Liver (tissue), 9 donors: ENCODE results near the gene TMED10. TPM values are rescaled to one million over a fixed set of nuclear protein-coding genes. Genes with fewer than 3 reads are reported as not detected.

ENCODE experiments used
- DNase-seq: peaks from one replicate; pipeline ENCODE4 v3.0.0-alpha.2; 2017; ENCODE audit warnings: low spot score
- H3K27ac ChIP-seq, 2 donors: one replicate each; pipeline ENCODE4 v1.7.0; 2013; ENCODE audit warnings: inconsistent platforms in 2 of 2, low read length in 2 of 2, control low read depth in 1 of 2, low read depth in 1 of 2, mild to moderate bottlenecking in 1 of 2
- H3K27me3 ChIP-seq, 4 donors: one replicate each; pipeline versions ENCODE4 v1.6.1 to v1.7.0; 2013; ENCODE audit warnings: low read length in 3 of 4, inconsistent platforms in 1 of 4, mild to moderate bottlenecking in 1 of 4, moderate library complexity in 1 of 4; ENCODE audit not compliant: control insufficient read depth in 4 of 4, insufficient read depth in 4 of 4
- H3K36me3 ChIP-seq, 4 donors: one replicate each; pipeline versions ENCODE4 v1.6.1 to v1.7.0; 2013; ENCODE audit warnings: low read length in 3 of 4, mild to moderate bottlenecking in 3 of 4, low read depth in 1 of 4, moderate library complexity in 1 of 4; ENCODE audit not compliant: control insufficient read depth in 4 of 4, insufficient read depth in 3 of 4
- H3K4me1 ChIP-seq, 4 donors: one replicate each; pipeline versions ENCODE4 v1.6.1 to v1.7.0; 2013; ENCODE audit warnings: low read length in 3 of 4, mild to moderate bottlenecking in 3 of 4, moderate library complexity in 1 of 4; ENCODE audit not compliant: control insufficient read depth in 4 of 4, insufficient read depth in 4 of 4
- H3K4me3 ChIP-seq, 3 donors: one replicate each; pipeline versions ENCODE4 v1.6.1 to v1.7.0; 2013; ENCODE audit warnings: low read length in 3 of 3, control low read depth in 1 of 3, low read depth in 1 of 3, mild to moderate bottlenecking in 1 of 3
- H3K9ac ChIP-seq, 2 donors: one replicate each; pipeline ENCODE4 v1.7.0; 2013; ENCODE audit warnings: low read length in 2 of 2, mild to moderate bottlenecking in 2 of 2, moderate library complexity in 2 of 2, control low read depth in 1 of 2, low read depth in 1 of 2
- H3K9me3 ChIP-seq, 4 donors: one replicate each; pipeline versions ENCODE4 v1.6.1 to v1.7.0; 2013; ENCODE audit warnings: low read length in 3 of 4; ENCODE audit not compliant: control insufficient read depth in 4 of 4
- EGR1 ChIP-seq, 2 donors: IDR thresholded peaks; 2 replicates each; pipeline ENCODE4 v1.6.1; 2016 to 2018; ENCODE audit warnings: antibody characterized with exemption in 2 of 2, low read depth in 2 of 2
- FOXA1 ChIP-seq: IDR thresholded peaks from 2 replicates; pipeline ENCODE4 v1.6.1; 2016; ENCODE audit warnings: antibody characterized with exemption
- FOXA2 ChIP-seq: IDR thresholded peaks from 2 replicates; pipeline ENCODE4 v1.6.1; 2016; ENCODE audit warnings: antibody characterized with exemption
- GABPA ChIP-seq, 2 donors: IDR thresholded peaks in 1 of 2; conservative IDR thresholded peaks in 1 of 2; 2 replicates each; pipeline ENCODE4 v1.6.1; 2016; ENCODE audit warnings: antibody characterized with exemption in 2 of 2, mild to moderate bottlenecking in 1 of 2, moderate library complexity in 1 of 2
- HNF4A ChIP-seq, 2 donors: conservative IDR thresholded peaks; 2 replicates each; pipeline ENCODE4 v1.6.1; 2016; ENCODE audit warnings: antibody characterized with exemption in 2 of 2, mild to moderate bottlenecking in 2 of 2
- HNF4G ChIP-seq: IDR thresholded peaks from 2 replicates; pipeline ENCODE4 v1.6.1; 2016; ENCODE audit warnings: antibody characterized with exemption
- JUND ChIP-seq, 2 donors: IDR thresholded peaks; 2 replicates each; pipeline ENCODE4 v1.6.1; 2016; ENCODE audit warnings: antibody characterized with exemption in 2 of 2
- NR2F2 ChIP-seq: IDR thresholded peaks from 2 replicates; pipeline ENCODE4 v1.6.1; 2016; ENCODE audit warnings: antibody characterized with exemption
- RAD21 ChIP-seq, 2 donors: IDR thresholded peaks; 2 replicates each; pipeline ENCODE4 v1.6.1; 2016; ENCODE audit warnings: antibody characterized with exemption in 2 of 2, mild to moderate bottlenecking in 2 of 2
- RXRA ChIP-seq, 2 donors: IDR thresholded peaks; 2 replicates each; pipeline ENCODE4 v1.6.1; 2017 to 2018; ENCODE audit warnings: antibody characterized with exemption in 2 of 2, mild to moderate bottlenecking in 1 of 2
- SP1 ChIP-seq: IDR thresholded peaks from 2 replicates; pipeline ENCODE4 v1.6.1; 2018; ENCODE audit warnings: antibody characterized with exemption, mild to moderate bottlenecking
- TAF1 ChIP-seq: conservative IDR thresholded peaks from 2 replicates; pipeline ENCODE4 v1.6.1; 2016; ENCODE audit warnings: antibody characterized with exemption, mild to moderate bottlenecking
- YY1 ChIP-seq: IDR thresholded peaks from 2 replicates; pipeline ENCODE4 v1.6.1; 2016; ENCODE audit warnings: antibody characterized with exemption, mild to moderate bottlenecking
- WGBS: extraction: QIAGEN DNeasy Blood & Tissue Kit; methylation state at CpG from one replicate; pipeline ENCODE4 v1.1.7; 2013; 5-methylcytosine and 5-hydroxymethylcytosine counted together
- polyA plus RNA-seq, 2 donors: library from polyadenylated mRNA; stranded (reverse) in 1 of 2; unstranded in 1 of 2; fragments of 200-250 nt in 1 of 2; fragments of >200 nt in 1 of 2; fragmentation: Nextera tagmentation in 1 of 2; extraction: Ambion mirVana in 1 of 2; gene quantifications; one replicate each; pipeline versions ENCODE4 v1.2.1 to v1.2.3, GENCODE V29; 2013 to 2015
- total RNA-seq, 2 donors: library from RNA; depleted of rRNA; stranded (reverse); fragments of >200 nt; gene quantifications; one replicate each; pipeline ENCODE4 v1.2.3, GENCODE V29; 2014
- TF ChIP-seq, protein P1 (sequence below): fragments of 150-350 bp; IDR thresholded peaks from 2 replicates; pipeline ENCODE4 v1.5.1; 2017; ENCODE audit warnings: improper control_type of control experiment, low read depth, low read length; ENCODE audit not compliant: missing input control
- TF ChIP-seq, protein P2 (sequence below): IDR thresholded peaks from 2 replicates; pipeline ENCODE4 v1.6.1; 2016; ENCODE audit warnings: antibody characterized with exemption
- TF ChIP-seq, protein P3 (sequence below): IDR thresholded peaks from 2 replicates; pipeline ENCODE4 v1.6.1; 2016; ENCODE audit warnings: antibody characterized with exemption
- TF ChIP-seq, protein P4 (sequence below): IDR thresholded peaks from 2 replicates; pipeline ENCODE4 v1.6.1; 2016; ENCODE audit warnings: antibody characterized with exemption
- TF ChIP-seq, protein P5 (sequence below): IDR thresholded peaks from 2 replicates; pipeline ENCODE4 v1.6.1; 2016; ENCODE audit warnings: antibody characterized with exemption, mild to moderate bottlenecking
- donor health status: healthy.
- donor health status: healthy.
- donor health status: healthy.
- donor health status: healthy.
- donor health status: healthy.

TMED10 gene
- total and polyA plus RNA-seq, 4 donors: 167 to 349 (median 252) TPM

DNA sequence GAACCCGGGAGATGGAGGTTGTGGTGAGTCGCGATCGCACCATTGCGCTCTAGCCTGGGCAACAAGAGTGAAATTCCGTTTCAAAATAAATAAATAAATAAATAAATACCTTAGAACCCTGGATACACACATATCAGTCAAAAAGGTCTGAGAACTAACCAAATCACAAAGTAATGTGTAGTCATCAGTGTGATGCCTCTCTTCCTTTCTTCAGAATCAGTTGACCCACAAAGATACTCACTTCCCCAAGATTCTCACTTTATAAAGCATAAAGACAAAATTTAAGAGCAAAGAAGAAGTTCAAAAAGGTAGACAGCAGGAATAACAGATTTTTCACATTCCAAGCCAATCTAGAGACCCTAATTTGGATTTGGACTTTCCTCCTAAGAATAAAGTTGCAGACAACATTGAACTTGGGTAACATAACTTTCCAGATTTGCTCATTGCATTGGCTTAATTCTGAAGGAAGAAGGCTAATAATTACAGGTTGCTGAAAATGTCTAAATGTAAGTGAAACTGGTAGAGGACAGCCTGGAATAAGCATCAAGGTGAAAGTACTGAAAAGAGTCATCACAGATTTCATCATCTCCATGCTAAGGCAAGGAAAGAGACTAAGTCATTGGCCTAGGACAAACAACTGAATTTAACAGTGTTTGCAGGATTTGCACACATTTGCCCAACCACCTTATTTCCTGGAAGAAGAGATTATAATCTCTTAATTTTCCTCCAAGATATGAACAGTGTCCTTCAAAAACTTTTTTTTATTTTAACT, 17.4 kb downstream of the TMED10 start:
- DNase-seq: no peak
- peak in 1 of 2 donors; percentile 60 for TF ChIP-seq EGR1 (IDR thresholded peaks at IDR 0.05; ENCODE audit: low read depth in 2 of 2)
- no peak for TF ChIP-seq FOXA1
- TF ChIP-seq, protein P1, sequence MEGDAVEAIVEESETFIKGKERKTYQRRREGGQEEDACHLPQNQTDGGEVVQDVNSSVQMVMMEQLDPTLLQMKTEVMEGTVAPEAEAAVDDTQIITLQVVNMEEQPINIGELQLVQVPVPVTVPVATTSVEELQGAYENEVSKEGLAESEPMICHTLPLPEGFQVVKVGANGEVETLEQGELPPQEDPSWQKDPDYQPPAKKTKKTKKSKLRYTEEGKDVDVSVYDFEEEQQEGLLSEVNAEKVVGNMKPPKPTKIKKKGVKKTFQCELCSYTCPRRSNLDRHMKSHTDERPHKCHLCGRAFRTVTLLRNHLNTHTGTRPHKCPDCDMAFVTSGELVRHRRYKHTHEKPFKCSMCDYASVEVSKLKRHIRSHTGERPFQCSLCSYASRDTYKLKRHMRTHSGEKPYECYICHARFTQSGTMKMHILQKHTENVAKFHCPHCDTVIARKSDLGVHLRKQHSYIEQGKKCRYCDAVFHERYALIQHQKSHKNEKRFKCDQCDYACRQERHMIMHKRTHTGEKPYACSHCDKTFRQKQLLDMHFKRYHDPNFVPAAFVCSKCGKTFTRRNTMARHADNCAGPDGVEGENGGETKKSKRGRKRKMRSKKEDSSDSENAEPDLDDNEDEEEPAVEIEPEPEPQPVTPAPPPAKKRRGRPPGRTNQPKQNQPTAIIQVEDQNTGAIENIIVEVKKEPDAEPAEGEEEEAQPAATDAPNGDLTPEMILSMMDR: no peak
- TF ChIP-seq FOXA2: peak; percentile 36
- no peak for TF ChIP-seq TAF1
- TF ChIP-seq, protein P2, sequence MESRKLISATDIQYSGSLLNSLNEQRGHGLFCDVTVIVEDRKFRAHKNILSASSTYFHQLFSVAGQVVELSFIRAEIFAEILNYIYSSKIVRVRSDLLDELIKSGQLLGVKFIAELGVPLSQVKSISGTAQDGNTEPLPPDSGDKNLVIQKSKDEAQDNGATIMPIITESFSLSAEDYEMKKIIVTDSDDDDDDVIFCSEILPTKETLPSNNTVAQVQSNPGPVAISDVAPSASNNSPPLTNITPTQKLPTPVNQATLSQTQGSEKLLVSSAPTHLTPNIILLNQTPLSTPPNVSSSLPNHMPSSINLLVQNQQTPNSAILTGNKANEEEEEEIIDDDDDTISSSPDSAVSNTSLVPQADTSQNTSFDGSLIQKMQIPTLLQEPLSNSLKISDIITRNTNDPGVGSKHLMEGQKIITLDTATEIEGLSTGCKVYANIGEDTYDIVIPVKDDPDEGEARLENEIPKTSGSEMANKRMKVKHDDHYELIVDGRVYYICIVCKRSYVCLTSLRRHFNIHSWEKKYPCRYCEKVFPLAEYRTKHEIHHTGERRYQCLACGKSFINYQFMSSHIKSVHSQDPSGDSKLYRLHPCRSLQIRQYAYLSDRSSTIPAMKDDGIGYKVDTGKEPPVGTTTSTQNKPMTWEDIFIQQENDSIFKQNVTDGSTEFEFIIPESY: peak; percentile 22
- peak; percentile 26 for TF ChIP-seq YY1
- peak; percentile 36 to 46 for TF ChIP-seq RAD21 (IDR thresholded peaks at IDR 0.05)
- TF ChIP-seq JUND (IDR thresholded peaks at IDR 0.05): peak; percentile 68 to 76
- TF ChIP-seq, protein P3, sequence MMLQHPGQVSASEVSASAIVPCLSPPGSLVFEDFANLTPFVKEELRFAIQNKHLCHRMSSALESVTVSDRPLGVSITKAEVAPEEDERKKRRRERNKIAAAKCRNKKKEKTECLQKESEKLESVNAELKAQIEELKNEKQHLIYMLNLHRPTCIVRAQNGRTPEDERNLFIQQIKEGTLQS: peak; percentile 88
- TF ChIP-seq SP1: peak; percentile 36
- TF ChIP-seq, protein P4, sequence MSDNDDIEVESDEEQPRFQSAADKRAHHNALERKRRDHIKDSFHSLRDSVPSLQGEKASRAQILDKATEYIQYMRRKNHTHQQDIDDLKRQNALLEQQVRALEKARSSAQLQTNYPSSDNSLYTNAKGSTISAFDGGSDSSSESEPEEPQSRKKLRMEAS: peak; percentile 83
- TF ChIP-seq HNF4G: no peak
- peak; percentile 70 to 79 for TF ChIP-seq RXRA (IDR thresholded peaks at IDR 0.05)
- TF ChIP-seq, protein P5, sequence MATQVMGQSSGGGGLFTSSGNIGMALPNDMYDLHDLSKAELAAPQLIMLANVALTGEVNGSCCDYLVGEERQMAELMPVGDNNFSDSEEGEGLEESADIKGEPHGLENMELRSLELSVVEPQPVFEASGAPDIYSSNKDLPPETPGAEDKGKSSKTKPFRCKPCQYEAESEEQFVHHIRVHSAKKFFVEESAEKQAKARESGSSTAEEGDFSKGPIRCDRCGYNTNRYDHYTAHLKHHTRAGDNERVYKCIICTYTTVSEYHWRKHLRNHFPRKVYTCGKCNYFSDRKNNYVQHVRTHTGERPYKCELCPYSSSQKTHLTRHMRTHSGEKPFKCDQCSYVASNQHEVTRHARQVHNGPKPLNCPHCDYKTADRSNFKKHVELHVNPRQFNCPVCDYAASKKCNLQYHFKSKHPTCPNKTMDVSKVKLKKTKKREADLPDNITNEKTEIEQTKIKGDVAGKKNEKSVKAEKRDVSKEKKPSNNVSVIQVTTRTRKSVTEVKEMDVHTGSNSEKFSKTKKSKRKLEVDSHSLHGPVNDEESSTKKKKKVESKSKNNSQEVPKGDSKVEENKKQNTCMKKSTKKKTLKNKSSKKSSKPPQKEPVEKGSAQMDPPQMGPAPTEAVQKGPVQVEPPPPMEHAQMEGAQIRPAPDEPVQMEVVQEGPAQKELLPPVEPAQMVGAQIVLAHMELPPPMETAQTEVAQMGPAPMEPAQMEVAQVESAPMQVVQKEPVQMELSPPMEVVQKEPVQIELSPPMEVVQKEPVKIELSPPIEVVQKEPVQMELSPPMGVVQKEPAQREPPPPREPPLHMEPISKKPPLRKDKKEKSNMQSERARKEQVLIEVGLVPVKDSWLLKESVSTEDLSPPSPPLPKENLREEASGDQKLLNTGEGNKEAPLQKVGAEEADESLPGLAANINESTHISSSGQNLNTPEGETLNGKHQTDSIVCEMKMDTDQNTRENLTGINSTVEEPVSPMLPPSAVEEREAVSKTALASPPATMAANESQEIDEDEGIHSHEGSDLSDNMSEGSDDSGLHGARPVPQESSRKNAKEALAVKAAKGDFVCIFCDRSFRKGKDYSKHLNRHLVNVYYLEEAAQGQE: no peak
- TF ChIP-seq NR2F2: no peak
- peak; percentile 69 to 76 for TF ChIP-seq HNF4A (conservative IDR thresholded peaks at IDR 0.05)
- TF ChIP-seq GABPA (IDR thresholded peaks at IDR 0.05 in 1 of 2, conservative IDR thresholded peaks at IDR 0.05 in 1 of 2): peak in 1 of 2 donors; percentile 26
- peaks cover 3 to 15% (median 12%) of the 10 kb centered on the region in 4 donors for H3K4me1 ChIP-seq
- 98% methylated on average over 6 of the region's 6 CpGs for WGBS
- no peak overlapping the region for H3K9ac ChIP-seq
- H3K9me3 ChIP-seq: no peaks in the 10 kb centered on the region
- no peaks in the 10 kb centered on the region for H3K27me3 ChIP-seq
- H3K27ac ChIP-seq: peak overlapping the region; percentile 78 to 92
- H3K36me3 ChIP-seq: no peaks in the 10 kb centered on the region
- H3K4me3 ChIP-seq: no peak overlapping the region
